Fibroblast of skin of right quadriceps (primary cell): ENCODE measurements around the gene CDC73.
"Not testable (repeated sequence)": the region's sequence is repeated elsewhere in the genome, so short reads cannot be mapped to it uniquely, and the experiment has no call there.

ENCODE experiments used
- DNase-seq: peaks from one replicate; pipeline ENCODE4 v3.0.0-alpha.2; 2013

Gene CDC73

DNA sequence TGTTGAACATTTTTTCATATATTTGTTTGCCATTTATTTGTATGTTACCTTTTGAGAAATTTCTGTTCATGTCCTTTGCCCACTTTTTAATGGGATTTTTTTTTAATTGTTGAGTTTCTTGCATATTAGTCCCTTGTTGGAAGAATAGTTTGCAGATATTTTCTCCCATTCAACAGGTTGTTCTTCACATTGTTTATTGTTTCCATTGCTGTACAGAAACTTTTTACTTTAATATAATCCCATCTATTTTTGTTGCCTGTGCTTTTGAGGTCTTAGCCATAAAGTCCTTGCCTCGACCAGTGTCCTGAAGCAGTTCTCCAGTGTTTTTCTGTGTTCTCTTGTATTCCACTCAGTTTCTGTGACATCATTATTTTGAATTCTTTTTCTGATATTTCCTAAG is 118.8 kb downstream of the CDC73 start:
- no peak for DNase-seq

DNA sequence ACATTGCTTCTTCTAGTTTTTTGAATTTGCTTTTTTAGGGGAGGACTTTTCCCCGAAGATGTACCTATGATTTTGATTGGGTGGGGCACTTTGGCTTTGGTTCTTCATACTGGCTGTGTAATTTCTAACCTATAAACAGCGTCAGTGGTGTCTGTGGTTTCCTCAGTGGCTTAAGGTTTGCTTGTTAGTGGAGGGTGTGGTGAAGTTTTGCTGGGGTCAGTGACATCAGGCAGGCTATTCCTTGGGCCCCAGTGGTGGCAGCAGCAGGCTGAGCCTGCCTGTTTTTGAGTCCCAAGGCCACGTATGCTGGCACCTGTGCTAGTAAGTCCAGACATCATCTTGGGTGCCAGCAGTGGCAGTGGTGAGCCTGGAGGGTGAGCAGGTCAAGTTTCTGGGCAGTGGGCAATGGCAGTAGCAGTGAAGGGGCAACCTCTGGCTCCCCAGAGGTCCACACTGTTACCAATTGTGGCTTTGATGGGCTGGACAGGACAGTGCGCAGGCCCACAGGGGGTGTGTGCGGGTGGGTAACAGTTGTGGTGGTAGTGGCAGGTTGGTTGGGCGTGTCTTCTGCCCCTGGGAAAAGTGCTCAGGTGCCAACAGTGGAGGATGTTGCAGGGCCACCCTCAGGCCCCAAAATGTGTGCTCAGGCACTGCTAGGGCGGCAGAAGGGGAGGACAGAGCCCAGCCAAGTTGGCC is 119.4 kb downstream of the CDC73 start:
- no peak for DNase-seq

DNA sequence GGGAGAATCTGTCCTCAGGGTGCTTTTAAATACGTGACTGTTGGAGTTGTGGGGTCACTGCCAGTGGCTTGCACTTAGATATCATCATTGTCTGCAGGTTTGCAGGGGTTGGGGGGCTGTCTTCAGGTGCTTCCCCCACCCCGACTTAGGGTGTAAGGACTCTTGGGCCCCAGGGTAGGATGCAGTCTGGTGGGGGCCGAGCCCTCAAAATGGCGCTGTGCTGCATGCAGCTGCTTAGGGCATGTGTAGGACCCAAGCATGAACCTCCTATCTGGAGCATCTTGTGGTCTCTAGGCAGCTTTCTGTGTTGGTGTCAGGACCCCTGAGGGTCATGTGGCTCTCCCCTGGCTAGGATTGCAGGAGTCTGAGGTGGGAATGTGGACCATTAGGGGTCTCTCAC is 120.2 kb downstream of the CDC73 start:
- no peak for DNase-seq

DNA sequence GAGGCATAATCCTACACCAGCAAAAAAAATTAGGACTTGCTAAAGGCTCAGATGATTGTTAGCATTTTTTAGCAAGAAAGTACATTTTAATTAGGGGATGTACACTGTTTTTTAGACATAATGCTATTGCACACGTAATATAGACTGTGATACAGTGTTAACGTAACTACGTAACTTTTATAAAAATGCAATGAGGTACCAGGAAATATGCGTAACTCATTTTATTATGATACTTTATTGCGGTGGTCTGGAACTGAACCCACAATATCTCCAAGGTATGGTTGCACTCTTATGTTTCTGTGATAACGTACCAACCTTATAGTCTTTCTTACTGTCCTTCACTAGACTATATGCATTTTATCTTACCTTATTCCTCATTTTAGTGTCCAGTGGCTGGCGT is 127.4 kb downstream of the CDC73 start:
- no peak for DNase-seq

DNA sequence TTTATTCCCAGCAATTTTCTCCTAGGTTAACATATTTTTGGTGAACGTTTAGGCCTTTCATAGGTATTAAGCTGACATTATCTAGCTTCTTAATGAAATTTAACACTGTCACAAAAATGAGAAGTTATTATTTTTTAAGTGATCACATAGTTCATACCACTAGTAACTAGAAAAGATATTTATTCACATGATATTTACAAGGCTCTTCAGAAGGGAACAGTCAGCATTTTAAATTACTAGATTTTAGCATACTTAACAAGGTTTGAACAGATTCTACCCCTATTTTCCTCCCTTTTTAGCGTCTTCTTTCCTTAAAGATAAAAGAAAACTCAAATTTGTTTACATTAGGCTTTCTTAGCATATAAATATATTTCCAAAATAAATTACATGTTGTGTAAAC is 130.1 kb downstream of the CDC73 start:
- DNase-seq: no peak

DNA sequence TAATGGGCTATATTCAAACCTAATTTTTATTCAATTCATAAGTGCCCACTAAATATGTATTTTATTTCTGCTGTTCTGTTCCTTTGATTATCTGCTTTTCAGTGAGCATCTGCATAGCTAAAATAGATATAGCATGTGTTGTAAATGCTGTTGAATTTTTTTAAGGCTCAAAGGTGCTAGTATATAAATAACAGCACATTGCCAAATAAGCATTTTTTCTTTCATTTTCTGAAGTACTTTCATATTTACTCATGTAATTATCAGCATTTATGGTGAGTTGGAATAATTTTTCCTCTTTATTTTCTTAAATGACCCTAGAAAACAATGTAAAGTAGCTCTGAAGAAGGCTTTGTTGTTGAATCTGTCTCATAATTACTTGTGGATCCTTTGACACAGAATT is 134.2 kb downstream of the CDC73 start:
- no peak for DNase-seq

DNA sequence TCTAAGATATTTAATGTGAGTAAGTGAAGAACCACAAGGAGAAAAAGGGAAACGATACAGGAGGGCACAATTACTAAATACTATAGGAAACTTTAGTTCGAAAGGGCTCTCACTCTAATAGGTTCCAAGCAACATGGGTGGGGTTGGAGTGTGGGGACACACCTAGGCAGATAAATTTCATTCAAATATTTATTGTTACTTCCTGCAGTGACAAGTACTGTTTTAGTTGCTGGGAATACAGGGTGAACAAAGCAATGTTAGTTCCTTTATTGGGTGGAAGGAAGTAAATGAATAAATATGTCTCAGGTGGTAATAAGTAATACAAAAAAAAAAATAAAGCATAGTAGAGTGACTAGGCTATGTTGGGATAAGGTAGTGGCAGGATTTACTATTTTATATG is 137.8 kb downstream of the CDC73 start:
- no peak for DNase-seq

DNA sequence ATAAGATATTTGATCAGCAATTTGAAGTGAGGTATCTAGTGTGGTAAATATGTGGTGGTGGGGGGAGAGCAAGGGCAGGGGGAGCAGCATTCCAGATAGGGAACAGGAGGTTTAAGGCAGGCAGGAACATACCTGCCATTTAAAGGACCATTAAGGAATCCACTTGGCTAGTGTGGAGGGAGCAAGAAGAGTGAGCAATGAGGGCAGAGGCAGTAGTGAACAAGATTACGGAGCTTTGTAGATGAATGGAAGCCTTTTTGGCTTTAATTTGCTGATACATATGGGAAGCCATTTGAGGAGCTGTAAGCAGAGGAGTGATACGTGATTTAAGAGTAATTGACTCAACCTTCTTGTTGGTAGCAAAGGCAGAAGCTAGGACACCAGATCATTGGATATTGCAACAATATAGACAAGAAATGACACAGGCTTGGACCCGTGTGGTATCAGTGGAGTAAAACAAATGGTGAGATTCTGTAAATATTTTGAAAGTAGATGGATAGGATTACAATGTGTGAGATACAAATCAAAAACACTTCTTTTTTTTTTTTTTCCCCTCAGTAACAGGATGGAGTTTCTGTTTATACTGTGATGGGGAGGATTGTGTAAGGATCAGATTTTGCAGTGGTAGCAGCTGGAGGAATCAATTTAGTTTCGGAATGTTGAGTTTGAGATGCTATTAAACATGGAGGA is 138.4 kb downstream of the CDC73 start:
- no peak for DNase-seq

DNA sequence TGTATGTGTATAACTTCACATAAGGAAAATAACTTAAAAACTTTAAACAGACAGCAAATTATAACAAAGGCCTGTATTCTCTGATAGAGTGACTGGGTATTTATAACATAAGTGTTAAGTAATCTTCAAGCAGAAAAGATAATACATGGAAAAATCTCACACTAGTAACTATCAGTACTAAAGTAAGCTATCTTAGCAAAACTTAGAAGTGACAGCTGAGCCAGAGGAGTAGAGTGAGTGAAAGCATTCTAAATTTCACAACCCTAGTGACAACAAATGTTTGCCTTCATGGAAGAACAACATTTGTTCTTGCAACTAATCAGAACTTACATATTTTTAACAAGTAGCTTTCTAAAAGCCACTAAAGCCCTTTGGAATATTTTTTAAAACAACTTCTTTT is 139.1 kb downstream of the CDC73 start:
- no peak for DNase-seq

DNA sequence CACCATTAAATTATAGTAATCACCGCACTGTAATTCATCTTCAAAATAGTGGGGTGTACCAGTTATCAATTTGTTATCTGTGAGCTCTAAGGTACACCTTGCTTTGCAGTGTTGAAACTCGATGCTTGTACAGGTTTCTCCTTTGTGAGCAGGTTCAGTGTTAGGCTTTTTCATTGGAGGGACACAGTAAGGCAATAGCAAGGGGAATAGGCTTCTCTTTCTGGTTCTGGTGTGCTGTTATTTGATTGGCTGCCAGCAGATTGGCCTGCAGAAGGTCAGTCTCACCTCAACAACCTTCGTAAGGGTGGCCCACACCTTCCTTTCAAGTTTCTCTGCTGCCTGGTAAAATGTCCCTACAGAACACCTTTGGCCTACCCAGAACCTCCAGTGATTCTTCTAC is 140.8 kb downstream of the CDC73 start:
- DNase-seq: no peak

DNA sequence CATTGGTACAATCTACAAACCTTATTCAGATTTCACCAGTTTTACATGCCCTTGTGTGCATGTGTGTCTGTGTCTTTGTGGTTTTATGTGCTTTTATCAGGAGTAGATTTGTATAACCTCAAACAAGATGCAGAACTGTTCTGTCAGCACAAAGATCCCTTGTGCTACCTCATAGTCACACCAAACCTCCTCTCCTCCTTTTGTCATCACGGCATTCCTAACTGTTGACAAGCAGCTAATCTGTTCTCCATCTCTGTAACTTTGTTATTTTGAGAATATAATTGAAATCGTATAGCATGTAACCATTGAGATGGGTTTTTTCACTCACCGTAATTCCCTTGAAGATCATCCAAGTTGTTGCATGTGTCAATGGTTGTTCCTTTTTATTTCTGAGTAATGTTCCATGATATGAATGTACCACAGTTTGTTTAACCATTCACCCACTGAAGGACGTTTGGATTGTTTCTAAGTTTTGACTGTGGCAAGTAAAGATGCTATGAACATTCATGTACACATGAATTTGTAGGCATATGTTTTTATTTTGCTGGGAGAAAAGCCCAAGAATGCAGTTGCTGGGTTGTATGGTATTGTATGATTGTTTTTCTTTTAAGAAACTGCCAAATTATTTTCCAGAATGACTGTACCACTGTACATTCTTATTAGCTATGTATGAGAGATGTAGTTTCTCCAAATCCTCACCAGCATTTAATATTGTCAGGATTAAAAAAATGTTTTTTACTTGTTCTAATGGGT is 142.7 kb downstream of the CDC73 start:
- DNase-seq: peak; percentile 35

DNA sequence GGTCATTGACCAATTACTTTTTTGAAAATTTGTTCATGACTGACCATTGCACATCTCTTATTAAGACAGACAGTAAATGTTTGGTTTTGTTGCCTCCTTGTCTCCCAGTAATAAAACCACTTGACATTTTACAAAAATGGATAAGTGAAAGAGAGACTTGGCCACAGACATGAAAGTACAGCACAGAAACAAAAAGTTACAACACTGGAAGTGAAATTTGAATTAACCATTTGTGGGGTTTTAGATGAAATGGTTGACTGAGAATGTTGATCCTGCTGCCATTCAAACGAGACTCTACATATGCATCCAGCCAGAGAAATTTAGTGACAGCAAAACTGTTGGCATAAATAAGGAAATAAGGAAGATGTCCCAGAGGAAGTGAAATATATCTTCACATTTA is 143.9 kb downstream of the CDC73 start:
- DNase-seq: no peak

DNA sequence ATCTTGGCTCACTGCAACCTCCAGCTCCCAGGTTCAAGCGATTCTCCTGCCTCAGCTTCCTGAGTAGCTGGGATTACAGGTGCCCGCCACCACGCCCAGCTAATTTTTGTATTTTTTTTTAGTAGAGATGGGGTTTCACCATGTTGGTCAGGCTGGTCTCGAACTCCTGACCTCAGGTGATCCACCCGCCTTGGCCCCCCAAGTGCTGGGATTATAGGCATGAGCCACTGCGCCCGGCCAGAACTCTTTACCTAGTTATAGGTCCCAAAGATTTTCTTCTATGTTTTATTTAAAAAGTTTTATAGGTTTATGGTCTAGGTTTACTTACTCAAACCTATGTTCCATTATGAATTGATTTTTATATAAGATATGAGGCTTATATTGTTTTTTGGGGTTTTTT is 145.0 kb downstream of the CDC73 start:
- not testable (repeated sequence) for DNase-seq

DNA sequence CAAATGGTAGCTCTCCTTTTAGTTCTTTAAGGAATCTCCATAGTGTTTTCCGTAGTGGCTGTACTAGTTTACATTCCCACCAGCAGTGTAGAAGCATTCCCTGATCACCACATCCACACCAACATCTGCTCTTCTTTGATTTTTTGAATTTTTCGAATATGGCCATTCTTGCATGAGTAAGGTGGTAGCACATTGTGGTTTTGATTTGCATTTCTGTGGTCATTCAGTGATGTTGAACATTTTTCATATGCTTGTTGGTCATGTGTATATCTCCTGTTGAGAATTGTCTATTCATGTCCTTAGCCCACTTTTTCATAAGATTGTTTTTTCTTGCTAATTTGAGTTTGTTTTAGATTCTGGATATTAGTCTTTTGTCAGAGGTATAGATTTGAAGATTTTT is 149.2 kb downstream of the CDC73 start:
- peak; percentile 85 for DNase-seq

DNA sequence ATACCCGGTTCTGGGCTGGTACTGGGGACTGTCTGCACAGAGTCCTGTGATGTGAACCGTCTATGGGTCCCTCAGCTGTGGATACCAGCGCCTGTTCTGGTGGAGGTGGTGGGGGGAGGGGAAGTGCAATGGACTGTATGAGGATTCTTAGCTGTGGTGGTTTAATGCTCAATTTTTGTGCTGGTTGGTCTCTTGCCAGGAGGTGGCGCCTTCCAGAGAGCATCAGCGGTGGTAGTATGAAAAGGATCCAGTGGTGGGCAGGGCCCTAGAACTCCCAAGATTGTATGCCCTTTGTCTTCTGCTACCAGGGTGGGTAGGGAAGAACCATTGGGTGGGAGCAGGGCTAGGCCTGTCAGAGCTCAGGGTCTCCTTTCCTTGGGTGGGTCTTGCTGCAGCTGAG is 153.9 kb downstream of the CDC73 start:
- no peak for DNase-seq

DNA sequence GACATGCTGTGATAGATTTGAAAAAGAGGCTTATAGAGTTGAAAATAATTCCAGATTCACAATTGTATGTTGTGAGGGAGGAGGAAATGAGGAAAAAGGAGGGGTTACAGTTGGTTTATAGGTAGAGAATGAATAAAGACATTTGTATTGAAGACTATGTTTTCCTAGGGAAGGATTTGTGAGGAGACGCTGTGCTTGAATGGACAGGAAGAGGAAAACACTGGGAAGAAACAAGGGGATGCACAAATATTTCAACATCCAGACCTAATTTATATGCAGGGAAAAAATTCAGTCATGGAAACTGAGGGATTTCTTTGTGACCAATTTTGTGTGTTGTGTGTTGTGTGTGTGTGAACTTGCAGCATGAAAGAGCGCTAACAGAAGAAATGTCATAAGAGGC is 157.1 kb downstream of the CDC73 start:
- no peak for DNase-seq

DNA sequence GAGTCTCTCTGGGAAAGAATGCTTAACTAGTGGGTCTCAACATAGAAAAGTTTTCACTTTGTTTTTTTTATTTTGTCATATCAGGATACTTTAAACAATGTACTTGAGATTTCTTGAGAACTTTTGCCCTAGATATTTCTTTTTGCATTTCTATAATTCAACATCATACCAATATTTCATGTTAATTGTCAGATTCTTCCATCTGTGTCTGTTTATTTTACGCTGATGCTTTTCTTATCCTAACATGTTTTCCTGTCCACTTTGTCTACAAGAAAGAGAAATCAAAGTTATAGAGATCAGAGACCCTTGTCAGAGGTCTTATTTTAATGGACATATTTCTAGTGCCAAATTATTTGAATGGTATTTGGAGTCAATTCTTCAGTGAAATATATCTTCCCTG is 160.1 kb downstream of the CDC73 start:
- no peak for DNase-seq

DNA sequence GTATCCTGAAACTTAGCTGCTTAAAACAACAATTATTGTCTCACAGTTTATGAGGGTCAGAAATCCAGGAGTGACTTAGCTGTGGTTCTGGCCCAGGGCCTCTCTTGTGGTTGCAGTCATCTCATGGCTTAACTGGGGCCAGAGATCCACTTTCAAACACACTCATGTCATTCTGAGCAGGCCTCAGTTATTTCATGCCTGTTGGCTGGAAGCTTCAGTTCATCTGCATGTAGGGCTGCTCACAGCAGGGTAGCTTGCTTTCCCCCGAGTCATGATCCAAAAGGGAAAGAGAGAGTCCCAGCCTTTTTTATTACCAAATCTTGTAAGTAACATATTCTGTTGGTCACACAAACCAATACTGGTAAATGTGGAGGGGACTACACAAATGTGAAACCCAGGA is 161.2 kb downstream of the CDC73 start:
- DNase-seq: peak; percentile 64

DNA sequence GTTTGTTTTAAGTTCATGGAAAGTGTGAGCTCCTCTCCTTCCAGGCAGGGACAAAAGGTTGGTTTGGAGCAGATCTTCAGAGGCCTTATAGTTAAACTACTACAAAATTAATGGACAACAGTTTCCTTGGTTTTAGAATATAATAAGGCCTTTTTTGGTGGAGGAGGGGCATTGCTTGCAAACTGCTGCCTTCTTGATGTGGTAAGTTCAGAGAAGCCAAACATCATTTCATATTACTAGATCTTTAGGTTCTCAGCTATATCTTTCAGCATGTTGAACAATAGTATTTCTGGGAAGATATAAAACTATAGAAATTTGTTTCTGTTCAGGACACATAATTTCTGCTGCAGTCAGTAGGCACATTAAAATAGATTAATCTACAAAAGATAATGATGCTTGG is 162.4 kb downstream of the CDC73 start:
- no peak for DNase-seq

DNA sequence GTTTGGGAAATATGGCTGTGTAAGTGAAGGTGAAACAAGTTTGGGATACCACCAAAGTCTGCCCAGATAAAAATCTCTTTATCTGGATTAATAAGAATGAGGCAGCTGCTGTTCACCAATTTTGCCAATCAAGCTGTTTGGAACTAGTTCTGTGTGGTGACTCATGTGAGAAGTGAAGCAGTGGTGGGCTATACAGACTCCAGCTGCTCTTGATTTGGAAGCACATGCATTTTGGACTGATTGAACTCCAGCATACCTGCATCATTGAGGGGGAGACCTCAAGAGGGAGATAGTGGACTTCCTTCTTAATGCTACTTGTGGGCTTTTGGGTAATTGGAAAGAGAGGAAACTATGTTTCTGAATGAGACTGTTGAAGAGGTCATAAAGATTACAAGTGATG is 163.8 kb downstream of the CDC73 start:
- peak; percentile 38 for DNase-seq

DNA sequence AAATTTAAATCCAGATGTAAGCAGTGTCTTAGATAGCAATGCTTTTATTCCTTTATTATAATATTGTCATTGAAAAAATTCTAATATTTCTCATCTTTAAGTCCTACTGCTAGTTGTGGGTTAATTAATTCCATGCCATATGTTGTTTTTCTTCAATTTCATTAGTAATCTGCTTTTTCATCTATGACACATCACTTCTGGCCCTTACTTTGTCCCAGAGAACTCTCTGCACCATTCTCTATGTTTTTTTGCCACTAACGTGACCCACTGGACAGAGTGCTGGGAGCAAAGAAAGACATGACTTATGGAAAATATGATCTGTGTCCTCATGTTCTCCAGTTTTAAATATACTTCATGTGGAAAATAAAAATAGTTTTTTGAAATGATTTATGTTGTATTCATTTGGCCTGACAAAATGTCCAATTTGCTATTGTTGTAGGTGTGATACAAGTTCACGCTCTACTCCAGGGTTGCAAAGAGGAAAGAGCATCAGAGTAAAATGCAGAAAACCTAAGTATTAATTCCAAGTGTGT is 166.8 kb downstream of the CDC73 start:
- DNase-seq: peak; percentile 12

DNA sequence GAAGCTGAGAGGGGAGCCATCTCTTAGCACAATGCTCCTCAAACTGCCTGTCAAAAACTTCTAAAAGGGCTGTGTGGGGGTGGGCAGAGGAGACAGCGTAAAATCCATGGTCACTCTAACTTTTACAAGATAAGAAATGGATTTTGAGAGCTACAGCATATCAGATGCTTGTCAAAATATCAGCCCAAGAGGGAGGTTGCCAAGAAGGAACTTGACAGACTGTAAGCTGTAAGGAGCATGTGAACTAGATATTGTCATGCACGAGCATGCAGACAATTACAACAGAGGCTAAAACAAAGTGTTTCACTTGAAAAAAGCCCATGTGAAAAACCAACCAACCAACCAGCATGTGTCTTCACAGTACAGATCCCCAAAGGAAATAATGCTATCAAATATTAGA is 171.9 kb downstream of the CDC73 start:
- DNase-seq: no peak

DNA sequence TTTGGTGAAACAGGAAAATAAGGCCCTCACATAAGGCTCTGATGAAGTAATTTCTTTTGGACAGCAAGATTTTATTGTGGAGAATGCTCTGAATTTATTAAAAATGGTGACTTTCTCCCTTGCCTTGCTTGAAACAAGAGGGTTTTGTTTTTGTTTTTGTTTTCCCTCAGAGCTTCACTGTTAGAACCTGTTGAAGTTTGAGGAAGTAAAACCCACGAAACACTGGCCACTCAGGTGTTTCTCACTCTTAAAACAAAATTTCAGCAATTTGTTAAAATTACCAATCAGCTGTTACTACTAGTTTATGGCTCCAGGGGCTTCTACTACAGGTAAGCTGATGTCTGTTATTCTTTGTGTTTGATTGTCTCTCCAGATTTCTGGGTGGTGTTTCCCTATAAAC is 177.2 kb downstream of the CDC73 start:
- DNase-seq: no peak

DNA sequence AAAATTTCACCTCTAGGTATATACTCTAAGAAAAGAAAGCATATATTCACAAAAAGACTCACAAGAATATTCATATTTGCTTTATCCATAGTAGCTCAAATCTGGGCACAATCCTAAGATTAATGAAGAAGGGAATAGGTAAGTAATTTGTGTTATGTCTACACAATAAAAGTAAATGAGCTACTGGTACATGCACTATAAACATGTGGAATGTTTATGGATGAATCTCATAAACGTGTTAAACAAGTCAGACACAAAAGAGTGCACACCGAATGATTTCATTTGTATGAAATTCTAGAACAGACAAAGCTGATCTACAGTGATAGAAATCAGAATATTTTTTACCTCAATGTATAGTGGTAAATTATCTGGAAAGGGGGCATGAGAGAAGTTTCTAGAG is 179.9 kb downstream of the CDC73 start:
- no peak for DNase-seq
